ENCODE results near the gene ST6GALNAC6.

The ST6GALNAC6 gene

GRCh38 chr9:127898433-127899127 is 823 bp downstream of the ST6GALNAC6 start:
- TF ChIP-seq ZFX (IDR thresholded peaks at IDR 0.05; ENCODE audit: borderline replicate concordance) (no peak), CTCF (IDR thresholded peaks at IDR 0.05) (no peak)
- peak overlapping the region; percentile 65 for H3K27ac ChIP-seq

GRCh38 chr9:127897193-127897692 is 2.2 kb downstream of the ST6GALNAC6 start:
- H3K27ac ChIP-seq = 0 out of 2 replicates have a peak overlapping the region, but pooled peaks have one; percentile 18
- TF ChIP-seq CTCF (IDR thresholded peaks at IDR 0.05) (no peak), ZFX (IDR thresholded peaks at IDR 0.05; ENCODE audit: borderline replicate concordance) (no peak)

GRCh38 chr9:127896395-127897192 is 2.8 kb downstream of the ST6GALNAC6 start:
- TF ChIP-seq ZFX (IDR thresholded peaks at IDR 0.05; ENCODE audit: borderline replicate concordance) (no peak), CTCF (IDR thresholded peaks at IDR 0.05) (no peak)
- 0 out of 2 replicates have a peak overlapping the region, but pooled peaks have one; percentile 18 for H3K27ac ChIP-seq

- TF ChIP-seq CTCF (IDR thresholded peaks at IDR 0.05) (no peak), ZFX (IDR thresholded peaks at IDR 0.05; ENCODE audit: borderline replicate concordance) (no peak)
- no peak overlapping the region for H3K27ac ChIP-seq
These were observed 3.6 kb downstream of the ST6GALNAC6 start for GRCh38 chr9:127895811-127896210.

GRCh38 chr9:127893392-127893791 is 6.0 kb downstream of the ST6GALNAC6 start:
- TF ChIP-seq ZFX (IDR thresholded peaks at IDR 0.05; ENCODE audit: borderline replicate concordance) = no peak
- TF ChIP-seq CTCF (IDR thresholded peaks at IDR 0.05) = no peak
- H3K27ac ChIP-seq = no peak overlapping the region

GRCh38 chr9:127892831-127893230 is 6.6 kb downstream of the ST6GALNAC6 start:
- H3K27ac ChIP-seq = no peak overlapping the region
- TF ChIP-seq CTCF (IDR thresholded peaks at IDR 0.05) (no peak), ZFX (IDR thresholded peaks at IDR 0.05; ENCODE audit: borderline replicate concordance) (no peak)

GRCh38 chr9:127890053-127890452 is 9.3 kb downstream of the ST6GALNAC6 start:
- no peak overlapping the region for H3K27ac ChIP-seq
- TF ChIP-seq ZFX (IDR thresholded peaks at IDR 0.05; ENCODE audit: borderline replicate concordance) (no peak), CTCF (IDR thresholded peaks at IDR 0.05) (no peak)

Data from 22Rv1 (cell line).